Gastroesophageal sphincter (tissue), 4 donors: ENCODE results near the gene NBPF1. TPM values are rescaled to one million over a fixed set of nuclear protein-coding genes. Genes with fewer than 3 reads are reported as not detected.
"Not testable (repeated sequence)": the region's sequence is repeated elsewhere in the genome, so short reads cannot be mapped to it uniquely, and the experiment has no call there.

Experiments used
- ATAC-seq: fragments of 150-250 bp; one replicate; pipeline ENCODE4 v1.9.1; 2016; ENCODE audit warnings: mild to moderate bottlenecking, moderate library complexity
- H3K27ac ChIP-seq, 4 donors: fragments of 200-600 bp; sonication (generic) in 3 of 4; 1 replicate in 3 of 4; 2 replicates in 1 of 4; pipeline ENCODE4 v1.5.1; 2016 to 2019
- H3K27me3 ChIP-seq: fragments of 200-600 bp; sonication (generic); one replicate; pipeline ENCODE4 v1.5.1; 2019
- H3K36me3 ChIP-seq, 2 donors: fragments of 200-600 bp; sonication (generic); one replicate each; pipeline ENCODE4 v1.5.1; 2019; ENCODE audit warnings: control low read depth in 1 of 2
- H3K4me1 ChIP-seq, 3 donors: fragments of 200-600 bp; sonication (generic); 1 replicate in 2 of 3; 2 replicates in 1 of 3; pipeline ENCODE4 v1.5.1; 2016 to 2019; ENCODE audit warnings: control low read depth in 2 of 3
- H3K4me3 ChIP-seq, 2 donors: fragments of 200-600 bp; sonication (generic); one replicate each; pipeline ENCODE4 v1.5.1; 2019; ENCODE audit warnings: mild to moderate bottlenecking in 1 of 2, moderate library complexity in 1 of 2
- H3K9me3 ChIP-seq, 3 donors: fragments of 200-600 bp; sonication (generic); one replicate each; pipeline ENCODE4 v1.5.1; 2017 to 2019; ENCODE audit warnings: control low read depth in 2 of 3
- EP300 ChIP-seq: sonication (generic); formaldehyde crosslinking; IDR thresholded peaks from one replicate; pipeline ENCODE4 v1.6.1; 2017; ENCODE audit warnings: antibody characterized with exemption, mild to moderate bottlenecking
- POLR2A ChIP-seq, 2 donors: fragments of 450-650 bp; IDR thresholded peaks; one replicate each; pipeline ENCODE4 v1.6.1; 2017; ENCODE audit warnings: antibody characterized with exemption in 2 of 2, mild to moderate bottlenecking in 2 of 2, moderate library complexity in 1 of 2
- POLR2AphosphoS5 ChIP-seq: sonication (generic); formaldehyde crosslinking; IDR thresholded peaks from one replicate; pipeline ENCODE4 v1.6.1; 2017; ENCODE audit warnings: antibody characterized with exemption
- WGBS, 2 donors: methylation state at CpG; one replicate each; pipeline ENCODE4 v1.1.5; 2018; ENCODE audit warnings: low coverage in 1 of 2; 5-methylcytosine and 5-hydroxymethylcytosine counted together
- total RNA-seq, 4 donors: library from RNA; depleted of rRNA; stranded (reverse); fragments of >200 nt; gene quantifications; one replicate each; pipeline ENCODE4 v1.1.0, GENCODE V29; 2016
- TF ChIP-seq, protein P1 (sequence below), 4 experiments: fragments of 200-600 bp in 2 of 4; fragments of 450-650 bp in 2 of 4; sonication (generic) in 1 of 4; IDR thresholded peaks; one replicate each; pipeline ENCODE4 v1.5.1; 2017 to 2019; ENCODE audit warnings: antibody characterized with exemption in 4 of 4, mild to moderate bottlenecking in 2 of 4, moderate library complexity in 2 of 4

Gene NBPF1
- total RNA-seq, 4 donors from 2014 or later: 21.8 to 46.6 (median 30.7) TPM

DNA sequence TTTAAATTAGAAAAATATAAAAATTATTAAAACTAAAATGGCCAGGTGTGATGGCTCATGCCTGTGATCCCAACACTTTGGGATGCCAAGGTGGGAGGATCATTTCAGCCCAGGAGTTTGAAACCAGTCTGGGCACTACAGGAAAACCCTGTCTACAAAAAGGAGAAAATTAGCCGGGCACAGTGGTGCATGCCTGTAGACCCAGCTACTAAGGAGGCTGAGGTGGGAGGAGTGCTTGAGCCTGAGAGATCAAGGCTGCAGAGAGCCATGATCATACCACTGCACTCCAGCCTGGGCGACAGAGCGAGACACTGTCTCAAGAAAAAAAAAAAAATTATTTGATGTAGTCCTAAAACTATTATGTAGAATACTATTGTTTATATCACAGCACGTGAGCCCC lies 3.6 kb downstream of the NBPF1 start:
- H3K36me3 ChIP-seq: peaks cover 0 to 39% of the 10 kb centered on the region in 2 donors
- not testable (repeated sequence) for H3K4me3 ChIP-seq, H3K27me3 ChIP-seq, H3K9me3 ChIP-seq, ATAC-seq, H3K27ac ChIP-seq
- WGBS, 2 donors: 75 to 84% methylated on average over 4 of the region's 4 CpGs
- H3K4me1 ChIP-seq: peaks cover 0 to 42% (median 11%) of the 10 kb centered on the region in 3 donors

DNA sequence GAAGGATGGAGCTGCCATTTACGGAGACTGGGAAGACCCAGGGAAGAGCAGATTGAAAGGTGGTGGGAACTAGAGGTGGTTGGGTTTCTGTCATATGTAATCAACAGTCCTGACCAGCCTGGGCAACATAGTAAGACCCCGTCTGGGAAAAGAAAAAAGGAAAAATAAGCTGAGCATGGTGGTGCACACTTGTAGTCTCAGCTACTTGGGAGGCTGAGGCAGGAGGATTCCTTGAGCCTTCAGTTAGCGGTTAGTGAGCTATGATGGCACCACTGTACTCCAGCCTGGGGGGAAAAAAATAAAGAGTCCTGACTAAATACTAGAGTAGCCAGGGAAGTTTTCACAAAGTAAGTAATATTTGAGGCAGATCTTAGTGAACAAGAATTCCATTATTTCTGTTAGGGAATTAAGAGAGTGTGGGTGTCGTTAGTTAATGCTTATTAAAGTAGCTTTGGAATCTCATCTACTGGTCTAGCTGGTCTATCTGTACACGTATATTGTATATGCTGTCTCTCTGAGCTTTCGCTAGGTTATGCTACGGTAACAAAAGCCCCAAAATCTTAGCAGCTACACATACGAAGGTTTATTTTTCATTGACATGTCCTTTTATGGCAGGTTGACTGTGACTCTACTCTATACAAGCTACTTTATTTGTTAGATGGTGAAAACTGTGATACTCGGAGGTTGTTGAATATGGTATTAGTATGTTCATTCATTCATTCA lies 4.4 kb downstream of the NBPF1 start:
- TF ChIP-seq POLR2AphosphoS5 (no peak), POLR2A (IDR thresholded peaks at IDR 0.05) (no peak), EP300 (no peak)
- TF ChIP-seq, protein P1, sequence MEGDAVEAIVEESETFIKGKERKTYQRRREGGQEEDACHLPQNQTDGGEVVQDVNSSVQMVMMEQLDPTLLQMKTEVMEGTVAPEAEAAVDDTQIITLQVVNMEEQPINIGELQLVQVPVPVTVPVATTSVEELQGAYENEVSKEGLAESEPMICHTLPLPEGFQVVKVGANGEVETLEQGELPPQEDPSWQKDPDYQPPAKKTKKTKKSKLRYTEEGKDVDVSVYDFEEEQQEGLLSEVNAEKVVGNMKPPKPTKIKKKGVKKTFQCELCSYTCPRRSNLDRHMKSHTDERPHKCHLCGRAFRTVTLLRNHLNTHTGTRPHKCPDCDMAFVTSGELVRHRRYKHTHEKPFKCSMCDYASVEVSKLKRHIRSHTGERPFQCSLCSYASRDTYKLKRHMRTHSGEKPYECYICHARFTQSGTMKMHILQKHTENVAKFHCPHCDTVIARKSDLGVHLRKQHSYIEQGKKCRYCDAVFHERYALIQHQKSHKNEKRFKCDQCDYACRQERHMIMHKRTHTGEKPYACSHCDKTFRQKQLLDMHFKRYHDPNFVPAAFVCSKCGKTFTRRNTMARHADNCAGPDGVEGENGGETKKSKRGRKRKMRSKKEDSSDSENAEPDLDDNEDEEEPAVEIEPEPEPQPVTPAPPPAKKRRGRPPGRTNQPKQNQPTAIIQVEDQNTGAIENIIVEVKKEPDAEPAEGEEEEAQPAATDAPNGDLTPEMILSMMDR (IDR thresholded peaks at IDR 0.05): no peak

DNA sequence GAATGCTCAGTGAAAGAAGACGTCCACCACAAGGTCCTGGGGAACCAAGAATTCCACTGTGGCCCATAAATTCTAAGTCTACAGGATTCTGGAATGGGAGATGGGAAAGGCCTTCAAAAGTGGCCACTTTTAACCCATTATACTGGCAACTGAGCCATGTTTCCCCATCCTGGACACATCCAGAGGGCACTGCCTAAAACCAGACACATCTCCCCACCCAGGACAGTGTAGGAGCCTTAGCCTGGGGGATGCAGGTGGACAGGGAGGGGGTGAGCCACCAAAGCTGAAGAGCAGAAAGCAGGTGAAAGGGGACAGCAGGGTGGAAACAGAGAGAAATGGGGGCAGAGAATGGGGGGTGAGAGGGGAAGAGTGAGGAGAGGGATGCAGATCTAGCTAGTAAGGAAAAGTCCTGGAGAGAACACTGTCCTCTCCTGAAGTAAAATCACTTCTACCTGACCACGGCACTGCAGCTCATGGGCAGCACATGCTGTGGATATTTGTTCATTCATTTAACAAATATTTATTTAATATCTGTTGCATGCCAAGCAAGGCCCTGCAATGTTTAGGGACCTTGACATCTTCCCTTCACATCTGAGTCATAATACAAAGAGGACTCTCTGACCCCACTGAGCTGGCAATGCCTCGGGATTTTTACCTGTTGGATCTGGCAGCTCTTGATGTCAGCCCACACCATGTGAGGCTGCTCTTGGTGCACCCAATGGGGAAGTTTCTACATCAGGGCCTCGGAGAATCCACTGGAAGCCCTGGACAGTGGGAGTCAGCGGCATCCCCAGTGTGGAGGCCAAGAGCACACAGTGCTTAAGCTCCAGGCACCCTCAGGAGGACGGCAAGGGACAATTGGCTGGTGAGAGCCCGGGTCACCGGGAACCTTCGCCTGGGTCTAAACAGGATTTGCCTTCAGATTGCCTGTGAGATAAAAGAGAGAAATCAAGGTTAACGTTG lies 5.2 kb downstream of the NBPF1 start:
- ATAC-seq, H3K9me3 ChIP-seq, H3K27ac ChIP-seq, H3K4me3 ChIP-seq, H3K27me3 ChIP-seq: not testable (repeated sequence)
- WGBS, 2 donors: 83 to 88% methylated on average over 10 of the region's 10 CpGs
- Histone ChIP-seq H3K4me1 (peaks cover 0 to 32% (median 7%) of the 10 kb centered on the region in 3 donors), H3K36me3 (peaks cover 0 to 42% of the 10 kb centered on the region in 2 donors)

More for the DNA sequence above, 4.4 kb downstream of the NBPF1 start:
- ATAC-seq: no peak
- no peak overlapping the region for H3K27ac ChIP-seq
- H3K4me3 ChIP-seq: no peak overlapping the region
- 86 to 87% methylated on average over 9 of the region's 9 CpGs for WGBS, 2 donors
- peaks cover 0 to 38% (median 11%) of the 10 kb centered on the region in 3 donors for H3K4me1 ChIP-seq
- H3K9me3 ChIP-seq: no peaks in the 10 kb centered on the region
- peaks cover 0 to 42% of the 10 kb centered on the region in 2 donors for H3K36me3 ChIP-seq
- H3K27me3 ChIP-seq: no peaks in the 10 kb centered on the region

DNA sequence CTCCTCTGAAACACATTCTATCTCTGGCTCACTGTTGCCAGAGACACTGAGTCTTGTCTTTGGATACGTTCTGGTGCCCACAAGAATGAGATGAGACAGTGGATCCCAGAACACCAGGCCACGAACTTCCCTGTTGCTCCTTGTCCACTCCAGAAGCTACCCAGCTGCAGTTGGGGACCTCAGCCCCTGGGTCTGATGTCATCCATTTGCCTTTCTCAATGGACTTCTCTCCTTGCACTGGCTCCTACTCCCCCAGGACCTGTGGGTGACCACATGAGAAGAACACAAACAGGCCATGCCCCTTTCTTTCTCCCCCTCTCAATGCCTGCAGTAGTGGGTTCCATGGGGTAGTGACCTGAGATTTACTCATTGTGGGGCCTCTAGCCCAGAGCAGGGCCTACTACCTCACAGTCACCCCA lies 5.9 kb downstream of the NBPF1 start:
- Histone ChIP-seq H3K36me3 (peaks cover 0 to 45% of the 10 kb centered on the region in 2 donors), H3K27me3 (no peaks in the 10 kb centered on the region), H3K4me1 (peaks cover 0 to 28% (median 7%) of the 10 kb centered on the region in 3 donors), H3K9me3 (no peaks in the 10 kb centered on the region), H3K4me3 (no peak overlapping the region), H3K27ac (no peak overlapping the region)
- no peak for ATAC-seq
- WGBS, 2 donors: 86 to 87% methylated on average over 2 of the region's 2 CpGs
- TF ChIP-seq, protein P1 (IDR thresholded peaks at IDR 0.05): no peak
- TF ChIP-seq POLR2AphosphoS5 (no peak), EP300 (no peak), POLR2A (IDR thresholded peaks at IDR 0.05) (no peak)

DNA sequence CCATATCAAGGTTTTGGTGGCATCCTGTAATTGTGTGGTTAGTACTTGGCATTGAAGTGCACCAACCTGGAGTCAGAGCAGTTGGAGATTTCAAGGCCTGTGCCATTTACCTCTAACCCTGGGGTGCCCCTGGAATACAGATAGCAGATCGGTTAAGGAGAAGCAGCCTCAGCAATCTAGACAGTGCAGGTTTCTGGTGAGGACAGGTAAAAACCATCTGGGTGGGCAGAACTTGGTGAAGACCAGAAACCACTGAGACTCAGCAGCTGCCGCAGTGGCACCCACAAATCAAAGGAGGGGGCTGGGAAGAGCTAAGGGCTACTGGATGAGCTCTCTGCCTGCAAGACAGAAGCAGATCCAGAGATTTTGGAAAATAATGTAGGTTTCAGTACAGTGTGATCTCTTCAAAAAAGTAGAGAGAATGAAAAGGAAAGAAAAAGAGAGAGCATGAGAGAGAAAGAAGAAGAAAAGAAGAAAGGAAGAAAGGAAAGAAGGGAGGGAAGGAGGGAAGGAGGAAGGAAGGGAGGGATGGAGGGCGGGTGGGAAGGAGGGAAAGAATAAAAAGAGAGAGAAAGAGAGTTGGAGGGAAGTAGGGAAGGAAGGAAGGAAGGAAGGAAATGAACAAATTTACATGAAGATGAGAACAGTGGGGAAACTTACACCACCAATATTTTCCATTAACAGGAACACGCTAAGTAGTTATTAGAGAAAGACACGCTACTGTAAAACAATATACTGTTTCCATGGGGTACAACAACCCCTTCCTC lies 6.5 kb downstream of the NBPF1 start:
- H3K27ac ChIP-seq: not testable (repeated sequence)

More for the DNA sequence above, 6.5 kb downstream of the NBPF1 start:
- 82 to 89% methylated on average over 5 of the region's 5 CpGs for WGBS, 2 donors
- not testable (repeated sequence) for H3K4me3 ChIP-seq, H3K9me3 ChIP-seq, H3K27me3 ChIP-seq
- ATAC-seq: peak; percentile 23
- Histone ChIP-seq H3K36me3 (peaks cover 0 to 45% of the 10 kb centered on the region in 2 donors), H3K4me1 (peaks cover 0 to 22% (median 3%) of the 10 kb centered on the region in 3 donors)
